Esophagus mucosa (tissue), 1 donor: ENCODE measurements around the gene ZMYND12. TPM values are rescaled to one million over a fixed set of nuclear protein-coding genes. Genes with fewer than 3 reads are reported as not detected.

ENCODE experiments used
- ATAC-seq: fragments of 200-7000 bp; cut with Tn5 transposase; one replicate; pipeline ENCODE4 v1.9.1; 2020
- total RNA-seq: library from RNA; stranded (reverse); gene quantifications from one replicate; pipeline ENCODE4 v1.2.4, GENCODE V29; 2023
- donor health status: DM: yes; HTN: yes; CAD: no.

The ZMYND12 gene
- total RNA-seq, 1 donor from 2014 or later = 0.56 TPM

DNA sequence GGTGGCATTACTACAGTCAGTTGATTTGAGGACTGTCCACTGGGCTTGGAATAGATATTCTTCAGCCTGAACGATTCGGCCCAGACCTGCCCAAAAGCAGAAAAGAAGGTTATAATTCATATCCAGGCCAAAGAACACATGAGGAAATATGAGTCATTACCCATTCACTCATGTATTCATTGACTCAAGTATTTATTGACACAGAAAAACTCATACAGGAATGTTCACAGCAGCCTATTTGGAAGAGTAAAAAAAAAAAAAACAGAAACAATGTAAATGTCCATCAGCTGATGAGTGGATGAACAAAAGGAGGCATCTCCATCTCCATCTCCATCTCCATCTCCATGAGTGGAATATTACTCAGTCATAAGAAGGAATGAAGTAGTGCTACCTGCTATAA, 15.9 kb downstream of the ZMYND12 start:
- peak; percentile 82 for ATAC-seq

DNA sequence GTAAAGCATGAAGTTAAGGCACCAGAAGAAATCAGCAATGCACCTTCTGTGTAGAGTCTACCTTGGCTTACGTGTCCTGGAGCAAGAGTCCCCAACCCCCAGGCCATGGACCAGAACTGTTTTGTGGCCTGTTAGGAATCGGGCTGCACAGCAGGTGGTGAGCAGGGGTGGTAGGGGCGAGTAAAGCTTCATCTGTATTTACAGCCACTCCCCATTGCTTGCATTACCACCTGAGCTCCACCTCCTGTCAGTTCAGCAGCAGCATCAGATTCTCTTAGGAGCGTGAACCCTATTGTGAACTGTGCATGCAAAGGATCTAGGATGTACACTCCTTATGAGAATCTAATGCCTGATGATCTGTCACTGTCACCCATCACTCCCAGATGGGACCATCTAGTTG, 21.5 kb downstream of the ZMYND12 start:
- ATAC-seq = no peak

DNA sequence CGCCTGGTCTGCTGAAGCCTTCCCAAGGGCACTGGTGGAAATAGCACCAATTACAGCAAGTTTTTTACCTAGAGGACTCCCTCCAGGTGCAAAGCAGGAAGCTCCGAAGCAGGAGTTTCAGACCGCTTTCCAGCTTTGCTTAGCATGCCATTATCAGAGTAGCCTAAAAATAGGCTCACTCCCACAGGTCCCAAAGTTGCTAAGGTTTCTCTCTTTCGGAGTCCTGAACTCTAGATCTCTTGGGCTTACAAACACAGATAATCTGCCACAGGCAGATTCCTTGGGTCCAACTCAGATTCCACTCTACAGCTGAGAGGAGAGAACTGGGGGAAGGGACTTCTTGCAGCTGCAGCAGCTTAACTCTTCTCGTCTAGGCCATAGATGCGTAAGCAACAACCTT, 22.5 kb downstream of the ZMYND12 start:
- no peak for ATAC-seq

DNA sequence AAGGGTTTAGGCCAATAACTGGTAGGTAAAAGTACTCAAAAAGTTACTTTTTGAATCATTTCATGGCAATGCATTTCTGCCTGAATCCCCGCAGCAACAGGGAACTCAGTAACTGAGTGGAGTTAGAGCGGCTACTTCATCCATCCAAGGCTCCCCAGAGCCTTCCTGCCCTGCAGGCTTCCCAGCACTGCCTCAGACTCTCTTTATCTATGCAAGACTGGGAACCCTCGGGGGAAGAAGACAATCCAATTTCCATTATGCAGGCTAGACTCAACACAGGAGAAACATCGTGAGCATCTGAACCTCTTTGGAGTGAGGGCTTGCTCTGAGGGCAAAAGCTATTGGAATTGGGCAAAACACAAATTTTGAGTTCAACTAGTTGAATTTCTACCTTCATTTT, 23.1 kb downstream of the ZMYND12 start:
- ATAC-seq = no peak

DNA sequence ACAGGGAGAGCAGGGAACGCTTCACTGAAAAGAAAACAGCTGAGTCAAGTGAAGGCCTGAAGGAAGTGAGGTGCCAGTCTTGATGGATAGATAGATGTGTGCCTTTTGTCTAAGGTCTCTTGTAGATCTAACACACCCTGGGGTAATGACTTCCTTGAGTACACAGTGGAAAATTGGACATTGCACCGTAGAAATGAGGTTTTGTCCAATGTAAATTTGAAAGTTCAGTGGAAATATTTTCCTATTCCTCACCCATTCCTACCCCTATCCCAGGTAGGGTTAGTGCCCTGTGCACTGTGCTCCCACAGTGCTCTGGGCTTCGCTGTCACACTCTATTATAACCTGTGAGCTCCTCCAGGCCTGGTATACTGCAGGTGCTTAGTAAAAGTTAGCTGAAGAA, 24.3 kb downstream of the ZMYND12 start:
- ATAC-seq = no peak

DNA sequence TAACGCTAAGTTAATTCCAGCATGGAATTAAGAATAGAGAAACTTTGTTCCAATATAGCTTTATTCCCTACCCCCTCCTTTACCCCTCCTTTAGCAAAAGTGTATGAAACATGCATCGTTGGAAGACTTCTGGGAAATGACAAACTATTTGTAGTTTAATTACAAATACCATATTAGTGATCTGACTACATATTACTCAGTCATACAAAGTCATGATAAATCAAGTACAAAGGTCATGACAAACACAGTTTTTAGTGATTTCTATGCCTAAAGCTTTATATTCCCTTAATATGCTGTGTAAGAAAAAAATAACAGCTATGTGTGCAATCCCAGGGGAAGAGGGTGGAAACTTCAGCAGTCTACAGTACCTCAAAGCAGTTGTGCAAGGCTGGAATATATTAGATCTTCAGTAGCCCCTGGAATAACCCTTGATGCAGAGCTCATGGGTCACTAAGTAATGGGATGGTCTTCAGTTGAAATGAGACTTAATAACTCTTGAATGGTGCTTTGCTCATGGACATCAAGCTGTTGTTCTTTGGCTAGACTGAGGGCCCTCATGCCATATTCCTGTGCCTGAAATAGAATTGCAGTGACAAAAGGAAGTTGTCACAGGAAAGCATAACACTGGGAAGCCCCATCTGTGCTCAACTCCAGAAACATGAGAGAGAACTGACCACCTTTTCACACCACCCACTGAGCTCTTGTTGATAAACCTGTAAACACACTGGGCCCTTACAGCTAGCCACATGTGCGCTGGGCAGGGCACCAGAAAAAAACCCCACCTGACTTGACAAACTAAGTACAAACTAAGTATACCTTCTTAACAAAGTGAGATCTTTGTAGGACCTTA, 25.3 kb downstream of the ZMYND12 start:
- no peak for ATAC-seq

DNA sequence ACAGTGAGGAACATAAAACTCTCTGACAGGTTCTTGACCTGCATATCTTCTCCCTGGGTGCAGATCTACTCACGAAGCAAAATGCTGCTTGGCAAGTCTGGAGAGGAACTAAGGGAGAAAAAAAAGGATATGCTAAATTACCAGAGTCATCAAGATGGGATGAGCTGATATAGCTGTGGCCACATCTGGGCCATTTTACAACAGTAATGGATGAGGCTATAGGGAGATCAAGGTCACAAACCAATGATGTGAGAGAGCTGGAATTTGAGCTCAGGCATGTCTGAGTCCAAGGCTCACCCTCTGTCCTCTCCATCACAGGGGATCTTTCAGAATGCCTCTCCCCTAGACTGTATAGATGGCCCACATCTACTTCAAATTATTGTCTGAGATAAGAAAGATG, 26.2 kb downstream of the ZMYND12 start:
- no peak for ATAC-seq

DNA sequence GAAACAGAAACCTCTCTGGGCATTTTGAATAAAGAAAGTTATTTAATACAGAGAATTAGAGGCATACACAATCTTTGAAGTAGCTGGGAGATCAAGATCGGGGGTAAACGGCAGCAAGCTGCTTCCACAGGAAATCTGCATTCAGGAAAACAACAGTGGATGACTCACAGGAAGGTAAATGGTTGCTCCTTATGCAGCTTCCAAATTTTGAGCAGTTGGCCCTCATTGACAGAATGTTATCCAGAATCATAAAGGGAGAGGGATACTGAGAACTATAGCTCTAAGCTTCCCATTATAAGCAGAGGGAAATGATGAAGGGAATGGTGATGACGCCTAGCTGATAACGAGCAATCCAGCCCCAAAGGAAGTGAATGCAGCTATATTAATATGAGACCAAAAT, 28.6 kb downstream of the ZMYND12 start:
- no peak for ATAC-seq

DNA sequence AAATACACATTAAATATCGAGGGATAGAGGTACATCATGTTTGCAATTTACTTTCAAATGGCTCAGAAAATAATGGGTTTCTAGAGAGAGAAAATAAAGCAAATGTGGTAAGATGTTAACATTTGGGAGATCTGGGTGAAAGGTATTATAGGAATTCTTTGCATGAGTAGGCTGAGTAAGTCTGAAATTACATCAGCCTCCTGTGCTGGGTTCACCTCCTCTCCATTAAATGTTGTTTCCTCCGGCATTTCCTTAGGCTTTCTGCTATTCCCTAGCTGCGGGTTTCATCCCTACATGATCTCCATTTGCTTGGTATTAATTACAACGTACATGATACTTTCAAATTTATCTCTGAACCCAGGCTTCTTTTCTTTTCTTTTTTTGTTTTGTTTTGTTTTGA, 31.6 kb downstream of the ZMYND12 start:
- ATAC-seq = no peak

DNA sequence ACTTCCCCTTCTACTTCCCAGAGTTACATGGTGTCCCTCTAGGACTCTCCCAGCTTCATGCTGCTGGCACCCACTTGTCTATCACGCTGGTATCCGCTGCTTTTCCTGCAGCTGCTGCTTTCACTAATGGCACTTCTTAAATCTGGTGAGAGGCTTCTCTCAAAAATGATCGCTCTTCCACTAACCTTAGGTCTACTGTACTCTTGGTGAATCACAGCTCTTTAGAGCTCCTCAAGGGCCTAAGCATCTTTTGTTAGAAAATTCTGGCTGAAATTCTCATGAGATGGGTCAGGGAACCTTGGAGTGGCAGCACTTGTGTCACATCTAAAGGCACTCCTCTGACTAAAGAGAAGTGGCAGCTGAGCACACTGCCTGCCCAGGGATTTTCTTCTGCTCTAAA, 32.1 kb downstream of the ZMYND12 start:
- no peak for ATAC-seq

DNA sequence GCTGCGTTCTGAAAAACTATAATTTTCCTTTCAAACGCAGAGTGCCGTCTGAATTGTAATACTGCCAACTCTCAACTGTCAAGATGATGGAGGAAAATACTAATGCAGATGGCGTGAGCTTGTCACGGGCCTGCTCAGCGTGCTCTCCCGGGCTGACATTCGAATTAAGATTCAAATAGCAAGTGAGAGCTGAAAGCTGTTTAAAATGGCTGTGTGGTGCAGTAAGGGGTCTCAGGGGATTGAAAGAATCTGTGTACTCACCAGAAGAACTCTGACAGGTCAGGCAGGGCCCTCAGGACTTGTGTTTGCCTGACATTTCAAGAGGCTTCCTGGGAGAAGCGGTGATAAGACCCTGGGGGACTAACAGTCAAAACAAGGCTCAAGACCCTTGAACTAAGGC, 33.1 kb downstream of the ZMYND12 start:
- ATAC-seq = no peak

DNA sequence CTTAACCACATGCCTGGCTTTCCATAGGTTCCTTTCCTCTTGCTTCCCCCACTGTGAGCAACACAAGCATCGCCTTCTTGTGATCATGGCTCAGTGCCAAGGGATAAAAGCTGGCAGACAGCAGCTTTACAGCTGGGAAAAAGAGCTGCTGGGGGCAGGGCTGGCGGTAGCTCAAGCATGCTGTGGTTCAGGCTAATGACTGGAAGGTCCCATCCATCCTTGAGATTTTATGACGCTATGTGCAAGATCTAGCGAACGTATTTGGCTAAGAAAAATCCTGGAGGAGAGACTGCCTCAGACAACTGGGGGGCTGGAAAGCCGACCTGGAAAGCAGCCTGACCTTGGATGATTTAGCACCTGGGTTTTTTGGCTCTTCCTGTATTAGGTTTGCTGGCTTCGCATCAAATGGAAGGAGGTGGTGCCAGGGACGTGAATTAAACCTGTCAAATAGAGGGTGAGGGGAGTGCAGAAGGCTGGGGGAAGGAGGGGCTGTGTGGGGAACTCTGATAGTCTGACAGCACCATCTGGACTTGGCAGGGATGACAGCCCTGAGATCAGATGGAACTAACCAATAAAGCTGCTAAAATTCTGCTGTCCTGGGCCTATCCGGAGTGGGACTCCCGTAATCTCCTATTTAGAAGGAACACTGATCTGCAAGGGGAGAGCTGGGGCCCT, 34.8 kb downstream of the ZMYND12 start:
- ATAC-seq = no peak

DNA sequence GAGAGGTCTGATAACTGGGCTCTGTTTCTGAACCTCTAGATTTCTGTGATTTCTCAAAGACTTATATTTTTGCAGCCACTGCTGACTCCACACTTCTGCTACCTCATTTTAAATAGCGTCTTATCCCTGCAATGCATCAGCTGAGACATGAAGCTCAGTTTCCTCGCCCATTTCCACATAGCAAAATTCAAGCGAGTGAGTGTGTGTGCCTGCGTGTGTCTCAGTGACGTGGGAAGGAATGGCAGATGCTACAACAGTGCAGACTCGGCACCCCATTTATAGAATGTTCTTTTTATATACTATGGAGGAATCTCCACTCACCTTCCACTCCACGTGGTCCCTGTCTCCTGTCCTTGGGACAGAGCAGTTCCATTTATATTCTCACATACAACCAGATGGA, 35.7 kb downstream of the ZMYND12 start:
- no peak for ATAC-seq

DNA sequence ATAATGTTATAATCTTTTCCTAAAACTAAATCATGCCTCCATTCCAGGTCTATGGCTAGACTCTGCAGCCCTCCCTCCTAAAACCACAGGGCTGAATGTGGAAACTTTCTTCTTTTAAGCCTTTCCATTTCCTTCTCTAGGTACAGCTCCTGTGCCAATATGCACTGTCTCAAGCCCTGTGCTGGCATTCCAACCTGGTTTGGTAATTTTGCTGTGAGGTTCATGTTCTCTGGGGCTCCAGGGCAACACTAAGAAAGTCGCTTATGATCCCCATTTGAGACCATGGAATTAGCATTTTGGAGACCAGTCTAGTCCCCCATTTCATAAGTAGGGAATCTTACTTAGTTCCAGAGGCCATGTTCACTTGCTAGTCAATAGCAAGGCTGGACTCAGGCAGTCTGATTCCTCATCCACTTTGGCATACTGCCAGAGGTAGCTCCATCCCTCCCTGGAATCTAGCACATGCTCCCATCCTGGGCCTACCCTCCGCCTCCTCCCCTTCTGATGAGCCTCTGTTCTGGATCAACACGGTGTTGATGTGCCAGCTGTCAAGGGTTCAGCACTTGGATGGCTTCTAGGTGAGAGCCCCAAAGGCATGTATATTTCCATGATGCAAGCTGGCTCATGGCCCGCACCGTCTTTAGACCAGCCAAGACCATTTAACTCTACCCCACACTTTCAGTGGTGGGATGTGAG, 36.5 kb downstream of the ZMYND12 start:
- no peak for ATAC-seq

DNA sequence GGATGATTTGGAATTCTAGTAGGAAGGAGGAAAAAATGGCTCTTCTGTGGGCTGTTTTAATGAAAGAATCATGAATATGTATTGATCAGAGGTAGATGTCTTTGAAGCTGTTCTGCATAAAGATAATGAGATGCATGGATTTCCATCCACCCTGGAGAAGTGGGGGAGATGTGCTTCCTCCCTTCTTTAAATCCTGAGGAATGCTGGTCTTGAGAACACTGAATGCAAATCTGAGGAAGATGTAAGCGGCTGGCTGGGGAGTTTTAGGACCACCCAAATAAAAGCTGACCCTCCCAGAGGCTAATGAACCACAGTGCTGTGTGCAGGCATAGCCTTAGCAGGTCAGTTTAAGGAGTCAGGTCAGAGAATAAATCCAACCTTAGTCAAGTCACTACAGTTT, 37.3 kb downstream of the ZMYND12 start:
- no peak for ATAC-seq

DNA sequence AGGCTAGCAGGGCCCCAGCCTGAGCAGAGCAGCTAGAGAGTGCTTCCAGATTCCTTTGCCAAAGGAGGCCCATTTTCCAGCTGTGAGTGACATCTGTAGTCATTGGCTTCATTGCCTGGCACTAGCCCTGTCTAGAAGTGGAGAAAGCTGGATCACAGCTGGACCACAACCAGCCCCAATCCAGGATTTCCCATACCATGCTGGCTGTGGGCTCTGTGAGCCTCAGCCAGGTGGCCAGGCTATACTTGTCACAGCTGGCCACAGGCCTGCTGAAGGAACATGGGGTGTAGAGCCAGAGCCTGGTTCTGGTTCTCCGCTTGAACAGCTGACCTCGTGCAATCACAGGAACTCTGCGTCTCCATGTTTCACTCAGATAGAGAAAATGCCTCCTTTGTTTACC, 38.7 kb downstream of the ZMYND12 start:
- no peak for ATAC-seq

DNA sequence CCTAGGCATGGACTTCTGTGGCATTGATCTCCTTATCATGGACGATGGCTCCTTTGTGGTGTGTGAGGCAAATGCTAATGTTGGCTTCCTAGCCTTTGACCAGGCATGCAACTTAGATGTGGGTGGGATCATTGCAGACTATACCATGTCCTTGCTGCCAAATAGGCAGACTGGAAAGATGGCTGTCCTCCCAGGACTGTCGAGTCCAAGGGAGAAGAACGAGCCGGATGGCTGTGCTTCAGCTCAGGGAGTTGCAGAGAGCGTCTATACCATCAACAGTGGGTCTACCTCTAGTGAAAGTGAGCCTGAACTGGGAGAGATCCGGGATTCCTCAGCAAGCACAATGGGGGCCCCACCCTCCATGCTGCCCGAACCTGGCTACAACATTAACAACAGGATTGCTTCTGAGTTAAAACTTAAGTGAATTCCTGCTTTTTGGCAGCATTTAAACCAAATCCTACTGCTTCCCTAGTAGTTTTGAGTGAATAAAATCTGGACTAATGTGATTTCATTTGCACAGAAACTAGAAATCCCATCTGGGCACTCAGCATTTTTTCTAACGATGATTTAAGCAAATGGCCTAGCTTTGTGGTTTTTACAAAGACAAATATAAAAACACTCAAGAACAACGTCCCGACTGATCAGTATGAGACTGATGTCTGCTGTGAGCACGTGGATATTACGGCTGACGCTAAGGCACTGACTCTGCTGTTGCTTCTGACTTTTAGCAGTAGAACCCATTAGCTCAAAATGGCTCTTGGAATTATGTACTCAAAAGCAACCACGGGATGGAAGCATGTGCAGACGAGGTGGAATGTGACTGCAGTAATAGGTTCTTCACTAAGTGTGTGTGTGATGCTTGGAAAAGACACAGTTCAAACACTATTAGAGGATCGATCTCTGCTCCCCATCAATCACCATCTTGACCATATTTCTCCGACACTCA, 41.0 kb downstream of the ZMYND12 start:
- no peak for ATAC-seq

DNA sequence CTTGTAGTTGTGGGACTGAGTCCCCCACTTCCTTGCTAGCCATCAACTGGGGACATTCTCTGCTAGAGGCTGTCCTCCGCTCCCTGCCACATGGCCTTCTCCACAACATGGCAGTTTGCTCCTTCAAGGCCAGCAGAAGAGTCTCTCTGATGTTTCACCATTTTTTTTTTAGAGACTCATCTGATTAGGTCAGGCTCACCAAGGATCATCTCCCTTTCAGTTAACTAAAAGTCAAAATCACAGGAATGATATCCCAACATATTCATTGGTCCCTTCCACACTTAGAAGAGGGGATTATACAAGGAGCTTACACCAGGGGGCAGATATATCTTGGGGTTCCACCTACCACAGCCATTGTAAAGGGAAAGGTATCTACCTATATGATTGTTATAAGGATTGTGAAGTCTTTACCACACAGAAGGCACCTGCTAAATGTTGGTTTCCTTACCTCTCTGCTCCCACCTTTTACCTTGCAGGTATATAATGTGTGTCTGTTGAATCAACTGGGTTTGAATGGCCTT, 51.9 kb downstream of the ZMYND12 start:
- no peak for ATAC-seq

DNA sequence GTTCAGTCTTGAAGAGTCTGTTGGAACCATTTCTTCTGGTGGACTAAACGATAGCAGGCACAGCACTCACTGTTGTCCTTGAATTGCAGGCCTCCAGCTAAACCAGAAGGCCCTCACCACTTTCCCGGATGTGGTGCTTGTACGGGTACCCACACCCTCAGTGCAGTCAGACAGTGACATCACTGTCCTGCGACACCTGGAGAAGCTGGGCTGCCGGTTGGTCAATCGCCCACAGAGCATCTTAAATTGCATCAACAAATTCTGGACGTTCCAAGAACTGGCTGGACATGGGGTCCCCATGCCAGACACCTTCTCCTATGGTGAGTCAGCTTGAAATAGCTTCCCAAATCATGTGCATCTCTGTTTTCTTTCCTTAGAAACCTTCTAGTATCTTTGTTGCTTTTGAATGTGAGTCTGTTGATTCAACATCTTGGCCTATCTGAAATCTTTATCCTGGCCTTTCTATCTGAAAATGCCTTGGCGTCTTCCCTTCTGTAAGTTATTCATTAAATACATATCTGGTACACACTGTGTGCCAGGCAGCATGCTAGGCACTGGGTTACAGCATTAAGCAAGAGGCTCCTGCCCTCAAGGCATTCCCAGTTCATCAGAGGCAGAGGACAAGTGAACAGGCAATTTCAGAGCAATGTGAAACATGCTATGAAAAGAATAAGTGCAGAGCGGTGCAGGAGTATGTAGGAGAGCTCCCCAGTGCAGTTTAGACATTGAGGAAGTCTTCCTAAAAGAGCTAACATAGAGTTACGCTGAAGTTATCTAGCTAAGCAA, 56.3 kb downstream of the ZMYND12 start:
- no peak for ATAC-seq

DNA sequence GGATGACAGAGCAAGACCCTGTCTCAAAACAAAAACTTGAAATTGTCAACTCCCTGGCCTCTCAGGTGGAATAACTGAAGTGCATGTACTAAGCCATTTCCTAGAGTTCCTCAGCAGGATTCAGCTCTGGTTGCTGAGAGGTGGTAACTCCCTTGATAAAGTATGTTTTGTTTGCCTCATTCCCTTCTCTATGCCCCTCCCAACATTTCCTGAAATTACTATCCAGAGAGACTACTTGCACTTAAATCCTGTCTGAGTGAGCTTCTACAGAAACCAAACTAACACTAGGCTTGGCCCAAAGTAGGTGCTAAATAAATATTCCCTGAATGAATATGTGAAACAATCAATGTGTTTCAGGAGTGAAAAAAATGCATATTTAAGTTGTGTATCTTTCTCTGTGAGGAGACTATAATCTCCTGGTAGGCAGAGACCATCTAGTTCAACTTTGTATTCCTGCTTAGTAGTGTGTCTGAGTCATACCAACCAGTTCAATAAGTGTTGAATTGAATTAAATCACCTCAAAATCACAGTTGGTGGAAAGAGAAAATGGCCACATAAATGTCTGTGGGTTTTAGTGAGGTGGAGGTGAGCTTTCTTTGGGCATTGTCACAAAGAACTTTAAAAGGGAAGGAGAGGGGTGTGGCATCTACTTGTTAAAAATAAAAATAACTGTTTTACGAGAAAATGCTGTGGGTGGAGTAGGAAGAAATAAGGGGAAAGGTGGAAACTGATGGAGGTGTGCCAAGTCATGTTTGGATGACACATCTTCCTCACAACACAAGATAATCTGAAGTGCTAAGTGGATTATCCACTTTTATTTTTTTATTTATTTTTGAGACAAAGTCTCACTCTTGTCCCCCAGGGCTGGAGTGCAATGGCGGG, 62.6 kb downstream of the ZMYND12 start:
- no peak for ATAC-seq
